GM19023 (cell line): ENCODE results near the gene ZNF853.
"Not testable (repeated sequence)": the region's sequence is repeated elsewhere in the genome, so short reads cannot be mapped to it uniquely, and the experiment has no call there.

Source experiments
- ATAC-seq: cut with Tn5 transposase; IDR thresholded peaks from one replicate; pipeline ENCODE4 v1.9.1; 2021; ENCODE audit warnings: mild to moderate bottlenecking, moderate library complexity; ENCODE audit not compliant: unreplicated experiment

The ZNF853 gene

DNA sequence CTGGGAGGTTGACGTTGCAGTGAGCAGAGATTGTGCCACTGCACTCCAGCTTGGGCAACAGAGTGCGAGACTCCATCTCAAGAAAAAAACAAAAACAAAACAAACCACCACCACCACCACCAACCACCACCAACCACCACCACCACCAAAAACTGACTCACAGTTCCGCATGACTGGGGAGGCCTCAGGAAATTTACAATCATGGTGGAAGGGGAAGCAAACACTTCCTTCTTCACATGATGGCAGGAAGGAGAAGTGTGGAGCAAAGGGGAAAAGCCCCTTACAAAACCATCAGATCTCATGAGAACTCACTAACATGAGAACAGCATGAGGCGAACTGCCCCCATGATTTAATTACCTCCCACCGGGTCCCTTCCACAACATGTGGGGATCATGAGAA lies 19.6 kb downstream of the ZNF853 start:
- not testable (repeated sequence) for ATAC-seq

DNA sequence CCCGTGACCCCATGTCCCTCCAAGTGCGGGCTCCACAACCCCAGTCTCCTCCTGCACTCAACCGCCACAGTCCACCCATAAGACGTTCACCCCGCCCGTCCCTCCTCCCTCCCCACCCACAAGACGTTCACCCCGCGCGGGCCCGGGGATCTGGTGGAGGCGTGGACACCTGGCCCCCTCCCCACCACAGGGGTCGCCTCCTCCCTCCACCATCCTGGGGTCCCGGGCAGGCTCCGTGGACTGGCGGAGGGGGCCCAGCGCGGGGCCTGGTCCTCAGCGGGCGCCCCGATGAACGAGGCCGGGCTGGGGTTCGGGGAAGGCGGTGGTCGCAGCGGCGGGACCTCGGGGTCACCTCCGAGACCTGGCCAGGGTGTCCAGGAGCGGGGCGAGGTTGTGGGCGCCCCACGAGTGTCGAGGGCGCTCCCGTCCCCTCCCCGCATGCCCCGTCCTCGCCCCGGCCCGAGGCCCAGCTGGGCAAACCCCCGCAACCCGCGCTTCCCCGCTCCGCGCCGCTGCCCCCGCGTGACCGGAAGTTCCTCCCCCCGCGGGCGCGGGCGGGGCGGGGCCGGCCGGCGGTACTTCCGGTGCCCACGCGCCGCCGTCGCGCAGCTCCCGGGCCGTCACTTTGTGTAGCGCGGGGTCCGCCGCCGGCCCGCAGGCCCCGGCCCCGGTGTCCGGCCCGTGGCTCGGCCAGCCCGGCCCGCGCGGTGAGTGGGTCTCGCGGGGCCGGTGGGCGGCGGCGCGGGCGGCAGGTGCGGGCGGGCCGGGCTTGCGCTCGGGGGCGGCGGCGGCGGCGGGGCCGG lies 21.5 kb downstream of the ZNF853 start, which contains the start of gene ZNF316:
ZNF316 (plus strand) TSS at position 578 of the 803 bp plus-strand sequence. CDS start 5,092 bp downstream, outside the sequence.
- peak; percentile 73 for ATAC-seq

DNA sequence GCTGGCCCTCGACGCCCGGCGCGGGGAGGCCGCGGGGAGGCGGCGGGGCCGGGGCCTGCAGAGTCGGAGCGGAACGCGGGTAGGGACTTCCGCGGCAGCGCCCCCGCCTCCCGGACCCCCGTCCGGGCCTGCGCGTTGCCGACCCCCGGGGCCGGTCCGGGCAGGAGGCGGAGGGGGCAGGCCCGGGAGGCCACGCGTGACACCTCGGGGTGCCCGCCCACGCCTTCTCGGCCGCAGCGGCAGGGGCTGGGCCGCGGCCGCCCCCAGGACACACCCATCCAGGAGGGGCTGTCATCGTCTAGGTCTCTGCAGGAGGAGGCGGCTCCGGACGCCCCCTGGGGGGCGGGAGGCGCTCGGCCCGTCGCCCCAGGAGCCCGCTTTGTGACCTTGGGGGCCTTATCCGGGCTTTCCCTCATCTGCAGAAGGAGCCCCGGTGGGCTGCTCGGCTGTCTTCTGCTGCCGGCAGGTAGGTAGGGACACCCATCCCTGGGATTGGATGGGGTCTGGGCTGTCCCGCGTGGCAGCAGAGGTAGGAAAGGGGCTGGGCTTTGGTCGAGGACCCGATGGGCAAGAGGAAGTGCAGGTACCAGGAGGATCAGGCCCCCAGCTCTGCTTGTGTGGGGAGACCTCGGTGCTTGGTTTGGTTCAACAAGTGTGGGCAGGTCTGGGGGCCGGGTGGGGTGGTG lies 22.3 kb downstream of the ZNF853 start:
- peak; percentile 74 for ATAC-seq

DNA sequence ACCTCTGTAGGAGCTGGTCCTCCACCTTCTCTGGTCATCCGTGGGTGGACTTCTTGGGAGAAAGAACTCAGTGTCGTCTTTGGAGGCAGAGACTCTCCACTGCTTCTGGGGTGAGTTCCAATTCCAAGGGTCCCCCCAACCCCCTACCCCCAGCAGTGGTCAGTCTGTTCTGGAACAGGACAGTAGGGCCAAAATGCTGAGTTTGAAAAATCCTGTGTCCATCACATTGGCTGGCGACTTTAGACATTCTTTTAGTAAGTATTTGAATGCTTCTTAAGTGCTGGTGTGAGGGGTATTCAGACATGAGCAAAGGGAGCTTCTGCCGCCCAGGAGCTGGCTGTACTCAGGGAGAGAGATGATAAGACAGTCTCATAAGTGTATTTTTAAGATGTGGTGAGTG lies 23.6 kb downstream of the ZNF853 start:
- no peak for ATAC-seq

GRCh38 chr7:6639627-6640026 lies 24.2 kb downstream of the ZNF853 start:
- no peak for ATAC-seq

DNA sequence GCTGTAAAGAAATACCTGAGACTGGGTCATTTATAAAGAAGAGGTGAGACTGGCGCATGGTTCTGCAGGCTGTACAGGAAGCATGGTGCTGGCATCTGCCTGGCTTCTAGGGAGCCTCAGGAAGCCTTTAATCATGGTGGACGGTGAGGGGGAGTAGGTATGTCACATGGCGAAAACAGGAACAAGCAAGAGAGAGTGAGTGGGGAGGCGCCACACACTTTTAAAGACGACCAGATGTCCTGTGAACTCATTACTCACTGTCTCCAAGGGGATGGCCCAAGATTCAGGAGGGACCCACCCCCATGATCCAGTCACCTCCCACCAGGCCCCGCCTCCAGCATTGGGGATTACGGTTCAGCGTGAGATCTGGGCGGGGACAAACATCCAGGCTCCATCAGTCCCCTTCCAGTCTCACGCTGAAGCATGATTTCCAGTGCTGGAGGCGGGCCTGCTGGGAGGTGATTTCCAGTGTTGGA lies 24.9 kb downstream of the ZNF853 start:
- no peak for ATAC-seq

DNA sequence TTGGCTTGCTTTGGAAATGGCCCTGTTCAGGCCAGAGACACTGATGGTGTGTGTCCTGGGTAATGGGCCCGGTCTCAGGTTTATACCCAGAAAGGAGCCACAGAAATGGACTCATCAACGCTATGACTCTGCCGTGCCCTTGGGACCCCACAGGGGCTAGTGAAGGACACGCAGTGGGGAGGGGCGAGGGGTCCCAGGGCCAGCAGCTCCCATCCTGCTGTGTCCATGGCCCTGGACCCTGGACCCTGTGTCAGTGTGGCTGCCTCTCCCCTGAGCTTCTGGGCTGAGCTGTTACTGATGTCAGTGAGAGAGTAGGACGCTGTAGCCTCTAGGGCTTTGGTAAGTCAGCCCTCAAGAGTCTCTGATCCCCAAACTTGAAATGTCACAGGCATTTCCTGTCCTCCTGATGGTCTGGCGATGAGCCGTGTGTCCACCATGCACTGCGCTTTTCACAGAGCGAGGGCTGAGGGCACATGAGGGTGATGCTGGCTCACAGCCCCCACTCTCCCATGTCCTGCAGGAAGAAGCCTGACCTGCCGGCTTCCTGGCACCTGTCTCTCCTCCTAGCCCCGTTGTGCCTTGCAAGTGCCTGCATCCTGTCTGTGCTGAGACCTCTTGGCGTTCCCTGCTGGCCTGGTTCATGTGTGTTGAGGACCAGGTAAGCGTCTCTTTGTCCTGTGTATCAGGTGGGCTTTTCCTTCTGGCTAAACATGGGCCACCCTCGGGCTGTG lies 26.1 kb downstream of the ZNF853 start:
- ATAC-seq = no peak

DNA sequence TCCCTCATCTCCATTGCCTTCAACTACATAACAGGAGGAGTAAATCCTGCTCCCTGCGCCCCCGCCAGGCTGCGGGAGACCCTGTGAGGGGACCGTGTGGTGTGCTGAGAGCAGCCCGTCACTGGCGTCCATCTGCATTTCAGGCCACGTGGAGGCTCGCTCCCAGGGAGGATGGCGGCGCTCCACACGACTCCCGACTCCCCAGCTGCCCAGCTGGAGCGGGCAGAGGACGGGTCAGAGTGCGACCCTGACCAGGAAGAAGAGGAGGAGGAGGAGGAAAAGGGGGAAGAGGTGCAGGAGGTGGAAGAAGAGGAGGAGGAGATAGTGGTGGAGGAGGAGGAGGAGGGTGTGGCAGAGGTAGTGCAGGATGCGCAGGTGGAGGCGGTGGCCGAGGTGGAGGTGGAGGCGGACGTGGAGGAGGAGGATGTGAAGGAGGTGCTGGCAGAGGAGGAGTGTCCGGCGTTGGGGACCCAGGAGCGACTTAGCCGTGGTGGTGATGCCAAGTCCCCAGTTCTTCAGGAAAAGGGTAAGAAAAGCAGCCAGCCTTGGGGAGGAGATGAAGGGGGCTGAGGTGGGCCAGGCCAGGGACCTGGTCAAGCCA lies 26.9 kb downstream of the ZNF853 start:
- ATAC-seq = no peak

- no peak for ATAC-seq
These were observed 27.6 kb downstream of the ZNF853 start for GRCh38 chr7:6642861-6643640.

- ATAC-seq = no peak
These were observed 28.7 kb downstream of the ZNF853 start for GRCh38 chr7:6643915-6644625.

GRCh38 chr7:6644728-6645127 lies 29.3 kb downstream of the ZNF853 start:
- ATAC-seq = no peak

DNA sequence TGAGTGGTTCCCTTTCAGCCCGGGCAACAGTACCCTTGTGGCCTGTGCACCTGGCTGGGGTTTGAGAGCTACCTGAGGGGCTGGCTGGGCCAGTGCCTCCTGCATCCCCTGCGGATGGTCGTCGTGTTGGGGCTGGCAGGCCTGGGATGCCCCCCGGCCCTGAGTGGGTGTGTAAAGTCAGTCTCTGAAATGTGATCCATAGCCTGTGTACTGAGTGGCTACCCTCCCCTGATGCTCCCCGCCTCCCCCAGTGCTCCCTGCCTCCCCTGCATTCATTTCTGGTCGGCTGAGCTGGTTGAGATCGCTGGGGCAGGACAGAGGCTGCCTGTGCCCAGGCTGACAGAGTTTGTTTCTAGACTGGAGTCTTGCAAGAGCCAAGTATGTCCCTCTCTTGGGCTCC lies 31.1 kb downstream of the ZNF853 start:
- no peak for ATAC-seq

GRCh38 chr7:6647080-6647479 lies 31.7 kb downstream of the ZNF853 start:
- no peak for ATAC-seq

- ATAC-seq = no peak
These were observed 32.1 kb downstream of the ZNF853 start for GRCh38 chr7:6647541-6647940.

- ATAC-seq = no peak
These were observed 32.8 kb downstream of the ZNF853 start for GRCh38 chr7:6648066-6648814.

GRCh38 chr7:6648815-6649104 lies 33.4 kb downstream of the ZNF853 start:
- ATAC-seq = no peak

GRCh38 chr7:6649241-6649961 lies 34.0 kb downstream of the ZNF853 start:
- no peak for ATAC-seq

GRCh38 chr7:6650086-6650485 lies 34.7 kb downstream of the ZNF853 start:
- ATAC-seq = no peak
